GM23338 (cell line): ENCODE measurements around the gene TCN1. TPM values are rescaled to one million over a fixed set of nuclear protein-coding genes. Genes with fewer than 3 reads are reported as not detected.
"Not testable (repeated sequence)": the region's sequence is repeated elsewhere in the genome, so short reads cannot be mapped to it uniquely, and the experiment has no call there.

Experiments
- ATAC-seq: fragments of 200-7000 bp; cut with Tn5 transposase; 3 replicates; pipeline ENCODE4 v1.9.1; 2020
- DNase-seq: peaks from one replicate; pipeline ENCODE4 v3.0.0-alpha.2; 2015; ENCODE audit warnings: low spot score
- H2AFZ ChIP-seq: fragments of 200-600 bp; sonication (generic); 2 replicates; pipeline ENCODE4 v1.8.0; 2016; ENCODE audit warnings: antibody characterized with exemption, mild to moderate bottlenecking, moderate library complexity
- H3F3A ChIP-seq: fragments of 200-600 bp; sonication (generic); replicated peaks from 2 replicates; pipeline ENCODE4 v1.8.0; 2017; ENCODE audit warnings: antibody characterized with exemption, mixed run types, low read depth
- H3K27ac ChIP-seq: fragments of 200-600 bp; sonication (generic); 2 replicates; pipeline ENCODE4 v1.6.1; 2016; ENCODE audit warnings: low read depth
- H3K27me3 ChIP-seq: fragments of 200-600 bp; sonication (generic); 2 replicates; pipeline ENCODE4 v1.8.0; 2016; ENCODE audit warnings: mild to moderate bottlenecking, mixed run types, moderate library complexity; ENCODE audit not compliant: insufficient read depth
- H3K36me3 ChIP-seq: fragments of 200-600 bp; sonication (generic); 2 replicates; pipeline ENCODE4 v1.8.0; 2016; ENCODE audit warnings: mild to moderate bottlenecking; ENCODE audit not compliant: insufficient read depth
- H3K4me1 ChIP-seq: fragments of 200-600 bp; sonication (generic); 2 replicates; pipeline ENCODE4 v1.8.0; 2016; ENCODE audit warnings: mild to moderate bottlenecking, moderate library complexity; ENCODE audit not compliant: insufficient read depth
- H3K4me2 ChIP-seq: fragments of 200-600 bp; sonication (generic); 2 replicates; pipeline ENCODE4 v1.7.1; 2017; ENCODE audit warnings: mixed run types
- H3K4me3 ChIP-seq: fragments of 200-600 bp; sonication (generic); 2 replicates; pipeline ENCODE4 v1.6.1; 2016; ENCODE audit warnings: mixed run types
- H3K79me2 ChIP-seq: fragments of 200-600 bp; sonication (generic); replicated peaks from 2 replicates; pipeline ENCODE4 v1.8.0; 2017; ENCODE audit warnings: mild to moderate bottlenecking; ENCODE audit not compliant: insufficient read depth
- H3K9me2 ChIP-seq: fragments of 200-600 bp; sonication (generic); 2 replicates; pipeline ENCODE4 v1.8.0; 2017; ENCODE audit not compliant: insufficient read depth
- H4K20me1 ChIP-seq: fragments of 200-600 bp; sonication (generic); replicated peaks from 2 replicates; pipeline ENCODE4 v1.8.0; 2017; ENCODE audit warnings: mild to moderate bottlenecking; ENCODE audit not compliant: insufficient read depth
- H3K27ac Mint-ChIP-seq: 2 replicates; pipeline ENCODE4 v1.8.0; 2020; ENCODE audit warnings: inconsistent platforms, mild to moderate bottlenecking, moderate library complexity, mixed read lengths
- H3K27me3 Mint-ChIP-seq: 3 replicates; pipeline ENCODE4 v1.8.0; 2022; ENCODE audit warnings: low read depth, mild to moderate bottlenecking, moderate library complexity, mixed read lengths, inconsistent platforms; ENCODE audit not compliant: insufficient read depth, poor library complexity
- H3K36me3 Mint-ChIP-seq: 3 replicates; pipeline ENCODE4 v1.8.0; 2021; ENCODE audit warnings: low read depth, mild to moderate bottlenecking, inconsistent platforms, moderate library complexity, mixed read lengths
- H3K4me1 Mint-ChIP-seq: 3 replicates; pipeline ENCODE4 v1.8.0; 2020; ENCODE audit warnings: mild to moderate bottlenecking, inconsistent platforms, mixed read lengths
- H3K4me3 Mint-ChIP-seq: 3 replicates; pipeline ENCODE4 v1.8.0; 2021; ENCODE audit warnings: moderate library complexity, mild to moderate bottlenecking, inconsistent platforms, mixed read lengths
- H3K9me3 Mint-ChIP-seq: 3 replicates; pipeline ENCODE4 v1.8.0; 2020; ENCODE audit warnings: moderate library complexity, mild to moderate bottlenecking, inconsistent platforms, mixed read lengths
- JUNB ChIP-seq: IDR thresholded peaks from one replicate; pipeline ENCODE4 v1.6.1; 2016; ENCODE audit warnings: antibody characterized with exemption; ENCODE audit not compliant: unreplicated experiment
- ZNF462 ChIP-seq: fragments of 250-450 bp; sonication (Bioruptor Pico); IDR thresholded peaks from 2 replicates; pipeline ENCODE4 v1.5.0; 2020; ENCODE audit warnings: mild to moderate bottlenecking, moderate library complexity
- polyA plus RNA-seq: library from polyadenylated mRNA; unstranded; fragments of >200 nt; fragmentation: Nextera tagmentation; extraction: Ambion mirVana; gene quantifications from 2 replicates; pipeline ENCODE4 v1.2.1, GENCODE V29; 2016
- total RNA-seq: library from RNA; depleted of rRNA; stranded (reverse); fragments of >200 nt; shearing (Covaris generic); gene quantifications from 2 replicates; pipeline ENCODE4 v1.2.3, GENCODE V29; 2014

Gene TCN1
- total and polyA plus RNA-seq, 2 experiments from 2014 or later = not detected

- ATAC-seq (no peak), DNase-seq (no peak)
- Histone ChIP-seq H3K79me2 (no peaks in the 10 kb centered on the region), H3K4me2 (no peak overlapping the region), H3K4me1 (peaks cover 9% of the 10 kb centered on the region; the same call in 1 of the 2 replicates), H3K9me2 (0 out of 2 replicates have a peak, but pooled peaks cover 7% of the 10 kb centered on the region), H3K36me3 (no peaks in the 10 kb centered on the region), H3K27me3 (no peaks in the 10 kb centered on the region), H3K27ac (no peak overlapping the region), H3K4me3 (no peak overlapping the region), H2AFZ (no peak overlapping the region), H3F3A (no peaks in the 10 kb centered on the region), H4K20me1 (no peaks in the 10 kb centered on the region)
- Mint-ChIP-seq H3K36me3 (no peaks in the 10 kb centered on the region), H3K4me1 (peaks cover 12% of the 10 kb centered on the region), H3K4me3 (no peak overlapping the region), H3K27me3 (no peaks in the 10 kb centered on the region), H3K9me3 (no peaks in the 10 kb centered on the region), H3K27ac (no peak overlapping the region)
- TF ChIP-seq JUNB = no peak
- TF ChIP-seq ZNF462 (CRISPR knock-in tag) = no peak
Measured at GRCh38 chr11:59854871-59855270, 11.4 kb downstream of the TCN1 start.

- H3K9me3 Mint-ChIP-seq, H3K4me3 Mint-ChIP-seq, H3K4me3 ChIP-seq, H3K27ac Mint-ChIP-seq, H2AFZ ChIP-seq, H3K79me2 ChIP-seq, H3K36me3 ChIP-seq, H3K27me3 Mint-ChIP-seq, H4K20me1 ChIP-seq, H3K4me2 ChIP-seq, H3K36me3 Mint-ChIP-seq, ATAC-seq, H3K4me1 Mint-ChIP-seq, H3F3A ChIP-seq, H3K27me3 ChIP-seq, H3K9me2 ChIP-seq, DNase-seq, H3K4me1 ChIP-seq, H3K27ac ChIP-seq: not testable (repeated sequence)
Measured at GRCh38 chr11:59851416-59851815, 14.9 kb downstream of the TCN1 start.

GRCh38 chr11:59849551-59849950 is 16.7 kb downstream of the TCN1 start:
- not testable (repeated sequence) for H3K4me3 ChIP-seq, H3K27me3 ChIP-seq, H3K27me3 Mint-ChIP-seq, H3F3A ChIP-seq, H3K27ac Mint-ChIP-seq, DNase-seq, H3K4me1 Mint-ChIP-seq, H3K79me2 ChIP-seq, H3K36me3 ChIP-seq, H4K20me1 ChIP-seq, H3K36me3 Mint-ChIP-seq, H3K27ac ChIP-seq, ATAC-seq, H3K9me3 Mint-ChIP-seq, H3K4me2 ChIP-seq, H2AFZ ChIP-seq, H3K9me2 ChIP-seq, H3K4me3 Mint-ChIP-seq
- H3K4me1 ChIP-seq = peaks cover 15% of the 10 kb centered on the region
